Nephron progenitor cell (in vitro differentiated cells): Measurements from ENCODE around the gene IL26.

ENCODE experiments used
- DNase-seq: peaks from one replicate; pipeline ENCODE4 v3.0.0; 2021
- H3K27ac Mint-ChIP-seq: 2 replicates; pipeline ENCODE4 v1.8.0; 2021; ENCODE audit warnings: mild to moderate bottlenecking, moderate library complexity, mixed read lengths
- H3K27me3 Mint-ChIP-seq: 2 replicates; pipeline ENCODE4 v1.8.0; 2021; ENCODE audit warnings: mild to moderate bottlenecking, low read depth, mixed read lengths; ENCODE audit not compliant: poor library complexity
- H3K36me3 Mint-ChIP-seq: 2 replicates; pipeline ENCODE4 v1.8.0; 2021; ENCODE audit warnings: low read depth, mixed read lengths
- H3K4me1 Mint-ChIP-seq: 2 replicates; pipeline ENCODE4 v1.8.0; 2021; ENCODE audit warnings: mixed read lengths
- H3K4me3 Mint-ChIP-seq: 2 replicates; pipeline ENCODE4 v1.8.0; 2021; ENCODE audit warnings: mild to moderate bottlenecking, moderate library complexity, mixed read lengths
- H3K9me3 Mint-ChIP-seq: 2 replicates; pipeline ENCODE4 v1.8.0; 2021; ENCODE audit warnings: mild to moderate bottlenecking, moderate library complexity, mixed read lengths
- TF ChIP-seq, protein P1 (sequence below): fragments of 200-600 bp; sonication (generic); IDR thresholded peaks from 2 replicates; pipeline ENCODE4 v1.5.0; 2021; ENCODE audit warnings: antibody characterized with exemption

Gene IL26

DNA sequence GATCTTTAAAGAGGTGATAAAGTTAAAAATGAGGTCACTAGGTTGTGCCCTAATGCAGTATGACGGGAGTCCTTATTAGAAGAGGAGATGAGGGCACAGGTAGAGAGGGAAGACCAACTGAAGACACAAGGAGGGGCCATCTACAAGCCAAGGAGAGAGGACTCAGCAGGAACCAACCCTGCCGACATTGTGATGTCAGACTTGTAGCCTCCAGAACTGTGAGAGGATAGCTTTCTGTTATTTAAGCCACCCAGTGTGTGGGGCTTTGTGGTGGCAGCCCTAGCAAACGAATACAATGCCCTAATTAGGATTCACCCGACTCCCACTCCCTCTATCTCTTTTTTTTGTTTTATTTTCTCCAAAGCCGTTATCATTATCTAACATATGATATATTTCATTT is 7.9 kb upstream of the IL26 start:
- peaks cover 6% of the 10 kb centered on the region for H3K27me3 Mint-ChIP-seq
- TF ChIP-seq, protein P1, sequence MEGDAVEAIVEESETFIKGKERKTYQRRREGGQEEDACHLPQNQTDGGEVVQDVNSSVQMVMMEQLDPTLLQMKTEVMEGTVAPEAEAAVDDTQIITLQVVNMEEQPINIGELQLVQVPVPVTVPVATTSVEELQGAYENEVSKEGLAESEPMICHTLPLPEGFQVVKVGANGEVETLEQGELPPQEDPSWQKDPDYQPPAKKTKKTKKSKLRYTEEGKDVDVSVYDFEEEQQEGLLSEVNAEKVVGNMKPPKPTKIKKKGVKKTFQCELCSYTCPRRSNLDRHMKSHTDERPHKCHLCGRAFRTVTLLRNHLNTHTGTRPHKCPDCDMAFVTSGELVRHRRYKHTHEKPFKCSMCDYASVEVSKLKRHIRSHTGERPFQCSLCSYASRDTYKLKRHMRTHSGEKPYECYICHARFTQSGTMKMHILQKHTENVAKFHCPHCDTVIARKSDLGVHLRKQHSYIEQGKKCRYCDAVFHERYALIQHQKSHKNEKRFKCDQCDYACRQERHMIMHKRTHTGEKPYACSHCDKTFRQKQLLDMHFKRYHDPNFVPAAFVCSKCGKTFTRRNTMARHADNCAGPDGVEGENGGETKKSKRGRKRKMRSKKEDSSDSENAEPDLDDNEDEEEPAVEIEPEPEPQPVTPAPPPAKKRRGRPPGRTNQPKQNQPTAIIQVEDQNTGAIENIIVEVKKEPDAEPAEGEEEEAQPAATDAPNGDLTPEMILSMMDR, result no peak
- no peaks in the 10 kb centered on the region for H3K36me3 Mint-ChIP-seq
- no peak overlapping the region for H3K27ac Mint-ChIP-seq
- DNase-seq, result no peak
- no peak overlapping the region for H3K4me3 Mint-ChIP-seq
- peaks cover 3% of the 10 kb centered on the region for H3K9me3 Mint-ChIP-seq
- H3K4me1 Mint-ChIP-seq, result peaks cover 6% of the 10 kb centered on the region

DNA sequence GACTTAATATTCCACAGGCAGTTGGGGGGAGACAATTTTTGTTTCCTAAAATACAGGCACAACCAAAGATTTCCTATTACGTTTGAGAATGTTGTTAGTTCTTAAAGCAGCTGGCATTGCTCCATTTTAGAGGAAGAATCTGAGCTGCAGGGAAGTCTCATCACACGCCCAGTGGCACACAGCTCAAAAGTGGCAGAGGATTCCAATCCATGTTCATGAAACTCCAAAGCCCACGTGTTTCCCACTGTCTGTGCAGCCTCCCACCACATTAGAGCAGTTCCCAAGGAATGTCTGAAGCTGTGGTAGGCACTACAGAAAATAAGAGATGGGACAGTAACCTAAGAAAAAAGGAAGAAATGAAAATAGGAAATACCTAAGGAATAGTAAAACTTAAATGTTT is 6.1 kb upstream of the IL26 start:
- H3K27ac Mint-ChIP-seq, result no peak overlapping the region
- no peak overlapping the region for H3K4me3 Mint-ChIP-seq
- peaks cover 5% of the 10 kb centered on the region for H3K27me3 Mint-ChIP-seq
- no peaks in the 10 kb centered on the region for H3K4me1 Mint-ChIP-seq
- DNase-seq, result no peak
- TF ChIP-seq, protein P1, result no peak
- H3K9me3 Mint-ChIP-seq, result no peaks in the 10 kb centered on the region
- H3K36me3 Mint-ChIP-seq, result no peaks in the 10 kb centered on the region

GRCh38 chr12:68231229-68231628 is 5.6 kb upstream of the IL26 start:
- Mint-ChIP-seq H3K4me3 (no peak overlapping the region), H3K36me3 (no peaks in the 10 kb centered on the region), H3K27ac (no peak overlapping the region), H3K27me3 (peaks cover 5% of the 10 kb centered on the region), H3K4me1 (no peaks in the 10 kb centered on the region), H3K9me3 (peaks cover 3% of the 10 kb centered on the region)
- TF ChIP-seq, protein P1, result no peak
- DNase-seq, result no peak

DNA sequence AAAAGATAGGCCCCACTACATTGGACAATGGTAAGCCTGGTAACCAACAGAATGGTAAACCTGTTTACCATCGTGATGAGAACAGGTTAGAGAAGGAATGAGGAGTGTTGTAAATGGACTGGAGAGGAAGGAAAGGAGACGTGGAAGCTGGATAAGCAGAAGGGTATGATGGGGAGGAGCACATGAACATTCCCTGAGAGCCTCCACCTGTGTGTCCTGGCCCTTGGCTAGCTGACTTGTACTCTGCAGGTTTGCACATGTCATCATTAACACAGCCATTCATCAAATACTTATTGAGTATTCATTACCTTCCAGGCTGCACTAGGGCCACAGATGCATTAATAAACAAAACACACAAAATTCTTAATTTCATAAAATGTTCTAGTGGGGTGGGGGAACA is 4.3 kb upstream of the IL26 start:
- no peak overlapping the region for H3K4me3 Mint-ChIP-seq
- H3K4me1 Mint-ChIP-seq, result no peaks in the 10 kb centered on the region
- peaks cover 5% of the 10 kb centered on the region for H3K9me3 Mint-ChIP-seq
- H3K27me3 Mint-ChIP-seq, result peaks cover 5% of the 10 kb centered on the region
- TF ChIP-seq, protein P1, result no peak
- no peaks in the 10 kb centered on the region for H3K36me3 Mint-ChIP-seq
- no peak overlapping the region for H3K27ac Mint-ChIP-seq
- DNase-seq, result no peak

- no peaks in the 10 kb centered on the region for H3K36me3 Mint-ChIP-seq
- no peak overlapping the region for H3K4me3 Mint-ChIP-seq
- no peak for DNase-seq
- peaks cover 5% of the 10 kb centered on the region for H3K27me3 Mint-ChIP-seq
- no peak overlapping the region for H3K27ac Mint-ChIP-seq
- peaks cover 15% of the 10 kb centered on the region for H3K4me1 Mint-ChIP-seq
- TF ChIP-seq, protein P1, result no peak
- peaks cover 5% of the 10 kb centered on the region for H3K9me3 Mint-ChIP-seq
These were observed 1.7 kb upstream of the IL26 start for GRCh38 chr12:68227356-68227755.

GRCh38 chr12:68224613-68225285 is 861 bp downstream of the IL26 start:
- TF ChIP-seq, protein P1, result no peak
- H3K4me3 Mint-ChIP-seq, result no peak overlapping the region
- peaks cover 15% of the 10 kb centered on the region for H3K4me1 Mint-ChIP-seq
- H3K36me3 Mint-ChIP-seq, result no peaks in the 10 kb centered on the region
- peaks cover 5% of the 10 kb centered on the region for H3K9me3 Mint-ChIP-seq
- H3K27me3 Mint-ChIP-seq, result no peaks in the 10 kb centered on the region
- H3K27ac Mint-ChIP-seq, result no peak overlapping the region
- no peak for DNase-seq
